WTC11 (cell line): ENCODE data around the gene OSBPL5.

Experiments
- CBFB ChIP-seq: sonication (generic); formaldehyde crosslinking; IDR thresholded peaks from 2 replicates; pipeline ENCODE4 v1.8.1; 2022; ENCODE audit warnings: mild to moderate bottlenecking, low read depth, missing genetic modification reagents
- GRHL2 ChIP-seq: fragments of 250-450 bp; sonication (Bioruptor Pico); IDR thresholded peaks from 2 replicates; pipeline ENCODE4 v1.8.0; 2022; ENCODE audit warnings: mild to moderate bottlenecking, moderate library complexity; ENCODE audit not compliant: insufficient replicate concordance, severe bottlenecking
- NFE2L1 ChIP-seq: sonication (generic); formaldehyde crosslinking; IDR thresholded peaks from 2 replicates; pipeline ENCODE4 v1.8.1; 2023; ENCODE audit warnings: missing genetic modification reagents
- NR2C2 ChIP-seq: sonication (generic); formaldehyde crosslinking; IDR thresholded peaks from 2 replicates; pipeline ENCODE4 v1.8.0; 2022; ENCODE audit warnings: mild to moderate bottlenecking, missing genetic modification reagents
- ZNF416 ChIP-seq: fragments of 250-450 bp; sonication (Bioruptor Pico); IDR thresholded peaks from 2 replicates; pipeline ENCODE4 v1.9.0; 2021; ENCODE audit warnings: mild to moderate bottlenecking, inconsistent platforms
- TF ChIP-seq, protein P1 (sequence below): sonication (generic); formaldehyde crosslinking; IDR thresholded peaks from 2 replicates; pipeline ENCODE4 v1.8.1; 2023; ENCODE audit warnings: mild to moderate bottlenecking, missing genetic modification reagents
- TF ChIP-seq, protein P2 (sequence below): fragments of 200-600 bp; IDR thresholded peaks from 2 replicates; pipeline ENCODE4 v1.8.0; 2022; ENCODE audit warnings: antibody characterized with exemption

DNA sequence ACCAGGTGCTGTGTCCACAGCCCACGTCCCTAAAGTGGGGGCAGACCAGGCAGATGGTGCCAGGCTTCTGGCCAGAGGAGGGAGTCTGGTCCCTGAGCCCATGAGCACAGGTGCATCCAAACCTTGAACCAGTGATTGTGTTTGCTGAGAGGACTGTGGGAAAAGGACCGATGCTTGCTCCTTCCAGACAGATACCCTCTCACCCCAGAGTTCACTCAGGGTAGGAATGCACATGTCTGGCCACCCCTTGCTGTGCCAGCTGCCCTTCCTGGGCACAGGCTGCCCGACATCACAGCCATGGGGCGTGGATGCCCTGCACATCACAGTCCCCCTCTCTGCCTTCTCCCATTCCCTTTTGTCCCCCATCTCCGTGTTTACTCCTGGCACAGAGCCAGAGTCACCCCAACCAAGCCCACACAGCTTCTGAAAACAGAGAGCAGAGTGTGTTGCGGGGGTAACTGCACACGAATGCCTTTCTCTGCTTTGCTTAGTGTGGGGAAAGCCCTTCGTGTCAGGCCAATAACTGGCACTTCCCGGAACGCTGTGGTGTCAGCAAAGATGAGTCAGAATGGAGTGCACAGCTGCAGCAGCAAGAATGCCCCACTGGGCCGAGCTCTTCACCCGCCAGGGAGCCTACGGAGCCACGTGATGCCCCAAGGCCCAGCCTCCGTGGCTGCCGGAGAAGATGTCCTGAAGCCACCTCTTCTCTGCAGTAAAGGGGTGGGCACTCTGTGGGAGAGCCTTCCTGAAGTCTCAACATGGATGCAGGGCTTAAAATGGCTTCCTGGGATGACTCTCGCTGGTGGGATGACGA, 115.5 kb downstream of the OSBPL5 start:
- TF ChIP-seq, protein P1, sequence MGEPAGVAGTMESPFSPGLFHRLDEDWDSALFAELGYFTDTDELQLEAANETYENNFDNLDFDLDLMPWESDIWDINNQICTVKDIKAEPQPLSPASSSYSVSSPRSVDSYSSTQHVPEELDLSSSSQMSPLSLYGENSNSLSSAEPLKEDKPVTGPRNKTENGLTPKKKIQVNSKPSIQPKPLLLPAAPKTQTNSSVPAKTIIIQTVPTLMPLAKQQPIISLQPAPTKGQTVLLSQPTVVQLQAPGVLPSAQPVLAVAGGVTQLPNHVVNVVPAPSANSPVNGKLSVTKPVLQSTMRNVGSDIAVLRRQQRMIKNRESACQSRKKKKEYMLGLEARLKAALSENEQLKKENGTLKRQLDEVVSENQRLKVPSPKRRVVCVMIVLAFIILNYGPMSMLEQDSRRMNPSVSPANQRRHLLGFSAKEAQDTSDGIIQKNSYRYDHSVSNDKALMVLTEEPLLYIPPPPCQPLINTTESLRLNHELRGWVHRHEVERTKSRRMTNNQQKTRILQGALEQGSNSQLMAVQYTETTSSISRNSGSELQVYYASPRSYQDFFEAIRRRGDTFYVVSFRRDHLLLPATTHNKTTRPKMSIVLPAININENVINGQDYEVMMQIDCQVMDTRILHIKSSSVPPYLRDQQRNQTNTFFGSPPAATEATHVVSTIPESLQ (CRISPR knock-in tag) = no peak
- no peak for TF ChIP-seq NR2C2 (CRISPR knock-in tag)
- no peak for TF ChIP-seq ZNF416 (CRISPR knock-in tag)
- no peak for TF ChIP-seq NFE2L1
- TF ChIP-seq, protein P2, sequence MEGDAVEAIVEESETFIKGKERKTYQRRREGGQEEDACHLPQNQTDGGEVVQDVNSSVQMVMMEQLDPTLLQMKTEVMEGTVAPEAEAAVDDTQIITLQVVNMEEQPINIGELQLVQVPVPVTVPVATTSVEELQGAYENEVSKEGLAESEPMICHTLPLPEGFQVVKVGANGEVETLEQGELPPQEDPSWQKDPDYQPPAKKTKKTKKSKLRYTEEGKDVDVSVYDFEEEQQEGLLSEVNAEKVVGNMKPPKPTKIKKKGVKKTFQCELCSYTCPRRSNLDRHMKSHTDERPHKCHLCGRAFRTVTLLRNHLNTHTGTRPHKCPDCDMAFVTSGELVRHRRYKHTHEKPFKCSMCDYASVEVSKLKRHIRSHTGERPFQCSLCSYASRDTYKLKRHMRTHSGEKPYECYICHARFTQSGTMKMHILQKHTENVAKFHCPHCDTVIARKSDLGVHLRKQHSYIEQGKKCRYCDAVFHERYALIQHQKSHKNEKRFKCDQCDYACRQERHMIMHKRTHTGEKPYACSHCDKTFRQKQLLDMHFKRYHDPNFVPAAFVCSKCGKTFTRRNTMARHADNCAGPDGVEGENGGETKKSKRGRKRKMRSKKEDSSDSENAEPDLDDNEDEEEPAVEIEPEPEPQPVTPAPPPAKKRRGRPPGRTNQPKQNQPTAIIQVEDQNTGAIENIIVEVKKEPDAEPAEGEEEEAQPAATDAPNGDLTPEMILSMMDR = no peak
- TF ChIP-seq CBFB (CRISPR knock-in tag) = no peak
- TF ChIP-seq GRHL2 (CRISPR knock-in tag) = no peak
